OCI-LY3 (cell line): ENCODE data around the gene ANKS1A.

Source experiments
- H2AFZ ChIP-seq: fragments of 200-600, 300-600 bp; shearing (Covaris generic); 2 replicates; pipeline ENCODE4 v1.6.0; 2014; ENCODE audit warnings: antibody characterized with exemption, low read depth, low read length
- H3K27ac ChIP-seq: fragments of 200-600, 300-600 bp; sonication (generic); 2 replicates; pipeline ENCODE4 v1.5.1; 2014; ENCODE audit warnings: mild to moderate bottlenecking, low read length, moderate library complexity, mixed read lengths
- H3K27me3 ChIP-seq: fragments of 200-600, 300-600 bp; sonication (generic); 2 replicates; pipeline ENCODE4 v1.6.1; 2014; ENCODE audit warnings: low read depth, low read length, mixed read lengths
- H3K36me3 ChIP-seq: fragments of 200-600, 300-600 bp; sonication (generic); replicated peaks from 2 replicates; pipeline ENCODE3; 2014; ENCODE audit warnings: low read depth, low read length, mixed read lengths
- H3K4me1 ChIP-seq: fragments of 300-600, 200-600 bp; sonication (generic); 2 replicates; pipeline ENCODE4 v1.6.1; 2014; ENCODE audit warnings: low read length, mixed read lengths
- H3K4me2 ChIP-seq: fragments of 200-600, 300-600 bp; sonication (generic); 2 replicates; pipeline ENCODE4 v1.6.1; 2014; ENCODE audit warnings: low read length, mixed read lengths
- H3K4me3 ChIP-seq: fragments of 300-600, 200-600 bp; sonication (generic); 2 replicates; pipeline ENCODE4 v1.5.1; 2014; ENCODE audit warnings: antibody characterized with exemption, mild to moderate bottlenecking, low read length, moderate library complexity
- H3K79me2 ChIP-seq: fragments of 300-600, 200-600 bp; shearing (Covaris generic); 2 replicates; pipeline ENCODE4 v1.6.1; 2014; ENCODE audit warnings: mild to moderate bottlenecking, low read length, mixed read lengths
- H3K9ac ChIP-seq: fragments of 300-600, 200-600 bp; shearing (Covaris generic); 2 replicates; pipeline ENCODE4 v1.6.0; 2014; ENCODE audit warnings: mild to moderate bottlenecking, low read length, moderate library complexity
- H3K9me3 ChIP-seq: fragments of 200-600, 300-600 bp; shearing (Covaris generic); 2 replicates; pipeline ENCODE4 v1.6.1; 2014; ENCODE audit warnings: low read length, mixed read lengths; ENCODE audit not compliant: insufficient read depth
- H4K20me1 ChIP-seq: fragments of 200-600, 300-600 bp; sonication (generic); 2 replicates; pipeline ENCODE4 v1.6.1; 2016; ENCODE audit warnings: low read length, mixed read lengths; ENCODE audit not compliant: insufficient read depth
- CTCF ChIP-seq: fragments of 200-600, 300-600 bp; sonication (generic); IDR thresholded peaks from 2 replicates; pipeline ENCODE4 v1.5.1; 2014; ENCODE audit warnings: antibody characterized with exemption, low read length, low read depth
- EZH2phosphoT487 ChIP-seq: fragments of 200-600 bp; shearing (Covaris generic); IDR thresholded peaks from 2 replicates; pipeline ENCODE4 v1.6.1; 2018; ENCODE audit warnings: antibody characterized with exemption, mixed run types, low read depth

The ANKS1A gene

DNA sequence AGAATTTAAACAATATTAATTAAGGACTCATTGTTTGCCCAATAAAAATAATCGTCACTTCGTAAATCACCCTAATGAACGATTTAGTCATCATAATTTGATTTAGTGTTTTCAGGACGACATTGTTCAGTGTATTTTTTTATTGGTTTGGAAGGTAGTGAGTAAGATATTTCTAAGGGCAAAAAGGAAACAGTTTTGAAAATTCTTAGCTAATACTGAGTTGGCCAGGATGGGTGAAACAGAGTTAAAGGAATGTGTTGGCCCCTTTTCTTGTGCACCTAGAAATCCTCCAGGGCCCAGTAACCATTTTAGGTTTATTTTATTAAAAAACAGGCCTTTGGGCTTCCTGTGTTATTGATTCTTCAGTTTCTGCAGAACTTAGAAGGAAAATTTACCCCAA lies 25.3 kb downstream of the ANKS1A start:
- no peak overlapping the region for H3K4me3 ChIP-seq
- TF ChIP-seq EZH2phosphoT487 (no peak), CTCF (no peak)
- H3K36me3 ChIP-seq = no peaks in the 10 kb centered on the region
- H3K4me2 ChIP-seq = no peak overlapping the region
- H2AFZ ChIP-seq = no peak overlapping the region
- no peaks in the 10 kb centered on the region for H3K27me3 ChIP-seq
- H4K20me1 ChIP-seq = no peaks in the 10 kb centered on the region
- no peak overlapping the region for H3K27ac ChIP-seq
- H3K79me2 ChIP-seq = no peaks in the 10 kb centered on the region; the same call in 1 of the 2 replicates
- no peak overlapping the region for H3K9ac ChIP-seq
- no peaks in the 10 kb centered on the region for H3K9me3 ChIP-seq
- H3K4me1 ChIP-seq = peaks cover 17% of the 10 kb centered on the region

DNA sequence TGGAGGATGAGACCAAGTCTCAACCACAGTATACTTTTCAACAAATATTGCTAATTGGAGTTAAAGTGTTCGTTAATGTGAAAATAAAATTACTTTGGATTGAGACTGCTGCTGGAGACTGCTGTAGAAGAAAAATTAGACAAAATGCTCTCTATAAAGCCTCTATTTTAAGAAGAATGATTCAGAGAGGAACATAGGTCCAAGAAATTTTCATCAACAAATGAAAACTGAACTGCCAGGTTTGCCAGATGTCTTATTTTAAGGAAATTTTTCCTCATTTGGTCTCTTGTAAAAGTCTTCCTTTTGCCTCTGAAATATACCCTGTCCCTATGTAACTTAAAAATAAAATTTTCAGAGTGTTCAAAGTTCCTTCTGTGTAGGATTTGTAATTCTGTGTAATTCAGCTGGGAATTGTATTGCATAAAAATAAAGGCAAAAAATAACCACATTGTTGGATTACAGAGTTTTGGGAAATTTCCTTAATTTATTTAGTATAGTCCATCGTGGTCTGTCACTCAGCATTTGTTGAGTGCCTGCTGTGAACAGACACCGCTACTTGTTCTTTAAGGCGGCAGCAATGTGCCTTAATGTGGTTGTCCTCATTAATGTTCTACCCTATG lies 27.4 kb downstream of the ANKS1A start:
- no peak overlapping the region for H3K27ac ChIP-seq
- H3K9me3 ChIP-seq = no peaks in the 10 kb centered on the region
- peaks cover 17% of the 10 kb centered on the region for H3K4me1 ChIP-seq
- H3K79me2 ChIP-seq = no peaks in the 10 kb centered on the region; the same call in 1 of the 2 replicates
- H3K9ac ChIP-seq = no peak overlapping the region
- H3K4me2 ChIP-seq = no peak overlapping the region
- H2AFZ ChIP-seq = no peak overlapping the region
- no peaks in the 10 kb centered on the region for H4K20me1 ChIP-seq
- H3K36me3 ChIP-seq = no peaks in the 10 kb centered on the region
- H3K4me3 ChIP-seq = no peak overlapping the region
- TF ChIP-seq EZH2phosphoT487 (no peak), CTCF (no peak)
- no peaks in the 10 kb centered on the region for H3K27me3 ChIP-seq

GRCh38 chr6:34917626-34918285 lies 28.7 kb downstream of the ANKS1A start:
- no peaks in the 10 kb centered on the region; the same call in 1 of the 2 replicates for H3K79me2 ChIP-seq
- H3K4me3 ChIP-seq = no peak overlapping the region
- H3K4me2 ChIP-seq = peak overlapping the region; percentile 24; the same call in 1 of the 2 replicates
- no peaks in the 10 kb centered on the region for H3K9me3 ChIP-seq
- H3K27me3 ChIP-seq = no peaks in the 10 kb centered on the region
- no peak overlapping the region for H3K27ac ChIP-seq
- H3K36me3 ChIP-seq = no peaks in the 10 kb centered on the region
- H3K4me1 ChIP-seq = peaks cover 13% of the 10 kb centered on the region
- no peak overlapping the region for H3K9ac ChIP-seq
- H4K20me1 ChIP-seq = no peaks in the 10 kb centered on the region
- H2AFZ ChIP-seq = no peak overlapping the region
- TF ChIP-seq CTCF = no peak
- no peak for TF ChIP-seq EZH2phosphoT487

DNA sequence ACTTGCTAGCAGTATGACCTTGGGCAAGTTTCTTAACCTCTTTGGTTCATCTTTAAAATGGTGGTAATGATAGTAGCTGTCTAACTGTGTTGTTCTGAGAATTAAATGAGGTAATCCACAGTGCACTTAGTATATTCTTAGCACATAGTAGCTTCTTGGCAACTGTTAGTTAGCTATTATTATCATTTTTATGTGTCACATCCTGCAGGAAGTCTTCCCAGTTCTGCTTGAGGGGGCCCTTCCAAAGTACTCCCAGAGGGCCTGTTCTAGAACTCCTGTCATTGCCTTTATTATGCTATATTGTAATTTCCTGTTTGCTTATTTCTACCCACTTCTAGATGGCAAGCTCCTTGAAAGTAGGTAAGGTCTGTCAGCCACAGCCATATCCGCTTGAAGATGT lies 30.6 kb downstream of the ANKS1A start:
- Histone ChIP-seq H3K4me1 (peaks cover 9% of the 10 kb centered on the region), H3K9ac (no peak overlapping the region), H3K79me2 (no peaks in the 10 kb centered on the region), H3K4me3 (no peak overlapping the region), H2AFZ (no peak overlapping the region), H3K4me2 (no peak overlapping the region), H4K20me1 (no peaks in the 10 kb centered on the region), H3K9me3 (no peaks in the 10 kb centered on the region), H3K27ac (no peak overlapping the region), H3K27me3 (no peaks in the 10 kb centered on the region), H3K36me3 (no peaks in the 10 kb centered on the region)
- TF ChIP-seq CTCF = no peak
- no peak for TF ChIP-seq EZH2phosphoT487
